ENCODE measurements around the gene PRKCE. TPM values are rescaled to one million over a fixed set of nuclear protein-coding genes. Genes with fewer than 3 reads are reported as not detected.

Gene PRKCE
- total RNA-seq, 2 experiments from 2014 or later, result 17.0 to 42.1 TPM

DNA sequence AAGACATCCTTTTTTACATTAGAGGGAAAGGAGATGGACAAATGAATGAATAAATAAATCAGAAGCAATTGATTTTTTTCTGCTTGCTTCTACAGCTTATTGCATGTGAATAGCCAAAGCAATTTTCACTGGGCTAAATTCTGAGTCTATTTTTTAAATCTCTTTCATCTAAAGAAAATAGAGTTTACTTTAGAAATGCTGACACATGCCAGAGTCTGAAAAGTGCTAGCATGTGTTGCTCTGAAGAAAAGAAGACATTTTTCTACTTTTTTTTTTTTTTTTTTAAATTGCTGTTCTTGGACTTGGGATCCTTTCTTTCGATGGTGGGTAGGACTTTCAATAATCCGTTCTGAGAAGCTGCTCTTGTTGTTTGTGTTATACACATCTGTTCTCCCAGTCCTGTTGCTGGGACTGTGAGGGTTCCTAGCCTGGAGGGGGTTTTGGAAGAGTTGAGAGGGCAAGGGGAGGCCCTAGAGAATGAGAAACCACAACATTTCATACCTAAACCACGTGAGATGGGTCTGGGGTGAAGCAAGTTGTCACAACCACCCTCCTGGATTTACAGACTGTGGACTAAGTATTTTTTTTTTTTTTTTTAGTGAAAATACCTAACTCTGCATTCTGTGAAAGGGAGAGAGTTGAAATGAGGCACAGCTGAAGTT is 193.5 kb downstream of the PRKCE start:
- DNase-seq (ENCODE audit: low spot score), result no peak
- Histone ChIP-seq H2AFZ (ENCODE audit: low read length) (no peak overlapping the region), H3K9me2 (ENCODE audit: insufficient read depth, low read length) (no peaks in the 10 kb centered on the region), H3K4me1 (ENCODE audit: insufficient read depth, low read length, poor library complexity, severe bottlenecking) (peaks cover 39% of the 10 kb centered on the region), H3K27ac (ENCODE audit: low read depth, low read length, poor library complexity, severe bottlenecking) (no peak overlapping the region), H3K4me2 (ENCODE audit: low read length) (no peak overlapping the region), H3K36me3 (ENCODE audit: insufficient read depth, low read length) (no peaks in the 10 kb centered on the region), H3K4me3 (ENCODE audit: low read depth, low read length, poor library complexity, severe bottlenecking) (no peak overlapping the region), H3K9me3 (ENCODE audit: low read length) (no peaks in the 10 kb centered on the region), H4K20me1 (ENCODE audit: insufficient read depth, low read length) (no peaks in the 10 kb centered on the region), H3K79me2 (ENCODE audit: insufficient read depth, low read depth, low read length) (no peaks in the 10 kb centered on the region)
- no TSS peak for BruUV-seq (replicated peaks)
- intact Hi-C loops (cut with micrococcal nuclease; ENCODE audit: unreplicated experiment), result no loop called here
- CTCF ChIA-PET (ENCODE audit: unreplicated experiment), result interaction anchor here (0.9 kb wide), 1 partner anchor 174 kb away, joined by 3 read pairs; no protein-coding TSS in a partner anchor
- POLR2A ChIA-PET, result interaction anchor here (0.7 to 1.0 kb wide), 7 partner anchors 8 to 188 kb away, joined by 3 to 4 read pairs (median 4); no protein-coding TSS in a partner anchor
- TF ChIP-seq, protein P1, sequence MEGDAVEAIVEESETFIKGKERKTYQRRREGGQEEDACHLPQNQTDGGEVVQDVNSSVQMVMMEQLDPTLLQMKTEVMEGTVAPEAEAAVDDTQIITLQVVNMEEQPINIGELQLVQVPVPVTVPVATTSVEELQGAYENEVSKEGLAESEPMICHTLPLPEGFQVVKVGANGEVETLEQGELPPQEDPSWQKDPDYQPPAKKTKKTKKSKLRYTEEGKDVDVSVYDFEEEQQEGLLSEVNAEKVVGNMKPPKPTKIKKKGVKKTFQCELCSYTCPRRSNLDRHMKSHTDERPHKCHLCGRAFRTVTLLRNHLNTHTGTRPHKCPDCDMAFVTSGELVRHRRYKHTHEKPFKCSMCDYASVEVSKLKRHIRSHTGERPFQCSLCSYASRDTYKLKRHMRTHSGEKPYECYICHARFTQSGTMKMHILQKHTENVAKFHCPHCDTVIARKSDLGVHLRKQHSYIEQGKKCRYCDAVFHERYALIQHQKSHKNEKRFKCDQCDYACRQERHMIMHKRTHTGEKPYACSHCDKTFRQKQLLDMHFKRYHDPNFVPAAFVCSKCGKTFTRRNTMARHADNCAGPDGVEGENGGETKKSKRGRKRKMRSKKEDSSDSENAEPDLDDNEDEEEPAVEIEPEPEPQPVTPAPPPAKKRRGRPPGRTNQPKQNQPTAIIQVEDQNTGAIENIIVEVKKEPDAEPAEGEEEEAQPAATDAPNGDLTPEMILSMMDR (conservative IDR thresholded peaks at IDR 0.05; ENCODE audit: low read length), result no peak
- TF ChIP-seq EZH2phosphoT487 (IDR thresholded peaks at IDR 0.05; ENCODE audit: borderline replicate concordance, low read depth, low read length), result no peak

DNA sequence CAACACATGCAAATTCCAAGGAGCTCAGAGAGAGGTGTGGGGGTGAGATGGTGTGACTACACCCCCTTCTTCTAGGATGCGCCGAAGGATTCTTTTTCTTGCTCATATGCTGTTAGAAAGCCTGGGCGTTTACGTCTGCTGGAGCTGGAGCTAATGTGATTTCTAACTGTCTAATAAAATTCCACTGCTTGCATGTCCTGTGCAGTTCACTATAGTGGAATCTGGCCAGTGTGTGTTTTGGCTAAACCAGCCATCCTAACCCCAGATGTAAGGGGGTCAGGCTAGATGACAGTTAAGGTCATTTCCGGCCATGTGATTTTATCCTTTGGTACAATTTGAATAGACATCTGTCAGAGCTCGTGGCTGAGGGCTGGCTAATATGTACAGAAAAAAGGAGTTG is 194.1 kb downstream of the PRKCE start:
- no peak overlapping the region for H3K4me3 ChIP-seq (ENCODE audit: low read depth, low read length, poor library complexity, severe bottlenecking)
- no peaks in the 10 kb centered on the region for H3K9me3 ChIP-seq (ENCODE audit: low read length)
- no peak for DNase-seq (ENCODE audit: low spot score)
- ChIA-PET POLR2A (interaction anchor here (0.7 to 1.0 kb wide), 3 partner anchors 9 to 29 kb away, joined by 4 read pairs; no protein-coding TSS in a partner anchor), CTCF (ENCODE audit: unreplicated experiment) (interaction anchor here (0.9 kb wide), 1 partner anchor 175 kb away, joined by 3 read pairs; no protein-coding TSS in a partner anchor)
- no peak overlapping the region for H2AFZ ChIP-seq (ENCODE audit: low read length)
- TF ChIP-seq EZH2phosphoT487 (IDR thresholded peaks at IDR 0.05; ENCODE audit: borderline replicate concordance, low read depth, low read length), result no peak
- TF ChIP-seq, protein P1 (conservative IDR thresholded peaks at IDR 0.05; ENCODE audit: low read length), result no peak
- intact Hi-C loops (cut with micrococcal nuclease; ENCODE audit: unreplicated experiment), result no loop called here
- H3K27ac ChIP-seq (ENCODE audit: low read depth, low read length, poor library complexity, severe bottlenecking), result no peak overlapping the region
- H3K36me3 ChIP-seq (ENCODE audit: insufficient read depth, low read length), result no peaks in the 10 kb centered on the region
- H4K20me1 ChIP-seq (ENCODE audit: insufficient read depth, low read length), result no peaks in the 10 kb centered on the region
- H3K79me2 ChIP-seq (ENCODE audit: insufficient read depth, low read depth, low read length), result no peaks in the 10 kb centered on the region
- no TSS peak for BruUV-seq (replicated peaks)
- H3K4me1 ChIP-seq (ENCODE audit: insufficient read depth, low read length, poor library complexity, severe bottlenecking), result peaks cover 39% of the 10 kb centered on the region
- H3K4me2 ChIP-seq (ENCODE audit: low read length), result no peak overlapping the region
- no peaks in the 10 kb centered on the region for H3K9me2 ChIP-seq (ENCODE audit: insufficient read depth, low read length)

Measured in OCI-LY7 (cell line).